ENCODE measurements around the gene ACOT7.

DNA sequence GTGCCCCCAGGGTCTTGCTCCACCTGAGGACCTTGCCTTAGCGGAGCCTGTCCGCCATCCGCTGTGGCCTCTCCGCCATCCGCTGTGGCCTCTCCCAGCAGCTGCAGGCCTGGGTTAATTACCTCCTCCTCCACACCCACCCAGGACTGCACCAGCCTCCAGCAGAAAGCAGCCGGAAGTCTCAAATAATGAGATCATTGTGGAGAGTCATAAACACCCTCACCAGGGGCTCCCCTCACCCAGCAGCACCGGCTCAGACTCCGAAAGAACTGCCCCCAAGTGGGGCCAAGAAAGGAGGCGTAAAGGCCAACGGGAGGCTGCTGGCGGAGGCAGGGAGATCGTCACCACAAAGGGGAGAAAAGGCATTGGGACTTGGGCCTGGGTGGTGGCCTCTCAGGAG is 122.0 kb downstream of the ACOT7 start:
- no peak for TF ChIP-seq EP300 (IDR thresholded peaks at IDR 0.05; ENCODE audit: low read depth)
- TF ChIP-seq, protein P1, sequence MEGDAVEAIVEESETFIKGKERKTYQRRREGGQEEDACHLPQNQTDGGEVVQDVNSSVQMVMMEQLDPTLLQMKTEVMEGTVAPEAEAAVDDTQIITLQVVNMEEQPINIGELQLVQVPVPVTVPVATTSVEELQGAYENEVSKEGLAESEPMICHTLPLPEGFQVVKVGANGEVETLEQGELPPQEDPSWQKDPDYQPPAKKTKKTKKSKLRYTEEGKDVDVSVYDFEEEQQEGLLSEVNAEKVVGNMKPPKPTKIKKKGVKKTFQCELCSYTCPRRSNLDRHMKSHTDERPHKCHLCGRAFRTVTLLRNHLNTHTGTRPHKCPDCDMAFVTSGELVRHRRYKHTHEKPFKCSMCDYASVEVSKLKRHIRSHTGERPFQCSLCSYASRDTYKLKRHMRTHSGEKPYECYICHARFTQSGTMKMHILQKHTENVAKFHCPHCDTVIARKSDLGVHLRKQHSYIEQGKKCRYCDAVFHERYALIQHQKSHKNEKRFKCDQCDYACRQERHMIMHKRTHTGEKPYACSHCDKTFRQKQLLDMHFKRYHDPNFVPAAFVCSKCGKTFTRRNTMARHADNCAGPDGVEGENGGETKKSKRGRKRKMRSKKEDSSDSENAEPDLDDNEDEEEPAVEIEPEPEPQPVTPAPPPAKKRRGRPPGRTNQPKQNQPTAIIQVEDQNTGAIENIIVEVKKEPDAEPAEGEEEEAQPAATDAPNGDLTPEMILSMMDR (IDR thresholded peaks at IDR 0.05) = no peak
- TF ChIP-seq POLR2AphosphoS5 (IDR thresholded peaks at IDR 0.05) = peak in 1 of 3 donors; percentile 55

All from transverse colon (tissue), 4 donors.